ENCODE results near the gene AP1G1.
"Not testable (repeated sequence)": the region's sequence is repeated elsewhere in the genome, so short reads cannot be mapped to it uniquely, and the experiment has no call there.

The AP1G1 gene

DNA sequence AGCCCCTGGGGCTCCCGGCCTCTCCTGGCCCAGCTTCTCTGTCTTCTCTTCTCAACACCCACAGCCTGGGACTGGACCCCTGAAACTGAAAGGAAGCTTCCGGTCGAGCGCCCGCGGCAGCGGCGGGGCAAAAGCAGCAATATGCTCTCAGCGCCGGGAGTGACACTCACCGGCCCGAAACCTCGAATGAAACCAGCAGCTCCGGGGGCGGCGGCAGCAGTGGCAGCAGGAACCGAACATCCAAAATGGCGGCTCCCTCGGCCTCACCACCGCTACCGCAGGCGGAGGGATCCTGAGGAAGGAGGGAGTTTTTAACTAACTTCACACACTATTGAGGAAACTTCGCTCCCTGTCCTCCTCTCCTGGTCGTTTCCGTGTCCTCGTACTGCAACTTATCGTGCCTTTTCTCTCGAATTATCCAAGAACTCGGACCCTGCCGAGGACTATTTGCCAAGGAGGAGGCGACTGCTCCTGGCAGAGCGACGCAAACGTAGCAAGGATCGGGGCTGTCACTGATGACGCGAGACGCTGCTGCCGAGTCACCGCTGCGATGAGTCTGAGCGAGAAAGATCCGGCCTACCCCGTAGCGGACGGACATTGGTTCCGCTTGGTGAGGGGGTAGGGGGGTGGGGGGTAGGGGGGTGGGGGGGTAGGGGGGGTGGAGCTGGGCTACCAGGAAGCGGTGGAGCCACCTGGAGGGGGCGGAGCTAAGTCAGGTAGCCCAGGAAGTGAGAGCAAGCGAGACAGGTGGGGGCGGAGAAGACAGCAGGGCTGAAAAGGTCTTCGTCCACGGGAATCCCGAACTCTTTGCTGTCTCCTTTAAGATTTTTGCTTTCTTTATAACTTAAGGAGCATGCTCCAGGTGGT lies at the start of gene AP1G1:
AP1G1 (minus strand) TSS at position 242 of the 867 bp plus-strand sequence. CDS start 19,355 bp downstream, outside the sequence.
- DNase-seq: peak; percentile 95 to 98 (median 97)

- no peak for DNase-seq
Observed at GRCh38 chr16:71855937-71856662, 47.5 kb upstream of the AP1G1 start.

DNA sequence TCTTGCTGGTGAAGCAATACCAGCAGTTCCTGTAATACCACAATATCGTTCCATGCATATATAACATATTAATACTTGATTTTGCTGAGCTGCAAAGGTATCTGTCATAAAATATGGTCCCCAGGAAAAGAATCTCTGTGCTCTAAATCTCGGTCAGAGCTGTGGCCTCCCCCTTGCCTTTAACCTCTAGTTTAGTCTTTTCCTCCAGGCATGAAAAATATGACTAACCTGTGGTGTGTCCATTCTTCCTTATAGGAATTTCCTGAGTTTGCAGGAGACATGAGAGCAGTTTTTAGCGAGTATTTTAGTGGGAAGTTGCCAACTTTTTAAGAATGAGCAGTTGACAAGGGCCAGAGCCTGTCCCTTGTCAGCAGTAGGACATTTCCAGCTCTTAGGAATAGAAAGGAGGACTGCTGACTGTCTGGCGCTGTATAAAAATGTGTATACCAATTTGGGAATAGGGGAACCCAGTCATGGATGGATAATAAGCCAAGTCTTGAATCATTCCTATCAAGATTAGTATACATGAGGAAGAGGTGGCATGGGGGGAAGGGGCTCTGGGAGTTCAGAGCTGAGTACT lies 45.8 kb upstream of the AP1G1 start:
- peak in 1 of 3 donors; percentile 10 for DNase-seq

DNA sequence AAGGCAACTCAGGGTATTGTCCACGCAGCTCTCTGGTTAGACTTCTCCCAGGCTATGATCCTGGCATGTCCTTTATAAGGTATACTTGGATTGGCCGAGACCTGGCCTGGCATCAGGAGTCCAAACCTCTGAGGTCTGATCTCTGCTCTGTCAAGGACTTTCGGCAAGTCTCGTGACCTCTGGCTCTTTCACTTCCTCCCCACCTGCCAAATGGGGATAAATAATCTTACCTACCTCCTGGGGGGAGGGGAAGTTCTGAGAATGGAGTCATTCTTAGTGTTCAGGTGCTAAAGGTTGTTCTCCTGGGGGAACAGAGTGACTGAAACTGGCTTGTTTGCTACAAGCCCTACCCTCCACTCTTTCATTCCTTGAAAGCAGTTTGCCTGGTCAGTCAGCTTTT lies 44.8 kb upstream of the AP1G1 start:
- DNase-seq: no peak

DNA sequence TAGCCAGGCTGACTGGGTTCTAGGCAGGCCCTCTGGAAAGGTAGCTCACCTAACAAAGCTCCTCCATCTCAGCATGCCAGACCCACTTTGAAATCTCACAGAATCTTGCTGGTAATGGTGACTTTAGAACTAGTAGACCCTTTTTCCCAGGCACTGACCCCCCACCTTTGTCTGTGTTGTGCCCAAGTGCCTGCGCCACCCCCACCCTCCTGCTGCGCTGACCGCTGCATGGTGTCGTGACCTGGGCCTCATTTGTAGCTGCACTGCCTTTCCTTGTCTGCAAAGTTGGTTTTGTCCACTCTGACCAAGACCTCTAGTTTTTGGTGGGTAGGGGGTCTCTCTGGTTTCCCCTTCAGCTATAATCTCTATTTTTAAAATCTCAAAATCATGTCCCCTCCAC lies 43.9 kb upstream of the AP1G1 start:
- no peak for DNase-seq

- DNase-seq: no peak
Observed at GRCh38 chr16:71852158-71852557, 43.5 kb upstream of the AP1G1 start.

- no peak for DNase-seq
Observed at GRCh38 chr16:71851746-71852145, 43.1 kb upstream of the AP1G1 start.

- DNase-seq: peak in 2 of 3 donors; percentile 11 to 27
Observed at GRCh38 chr16:71848622-71849021, 40.0 kb upstream of the AP1G1 start.

GRCh38 chr16:71847096-71847495 lies 38.5 kb upstream of the AP1G1 start:
- no peak for DNase-seq

DNA sequence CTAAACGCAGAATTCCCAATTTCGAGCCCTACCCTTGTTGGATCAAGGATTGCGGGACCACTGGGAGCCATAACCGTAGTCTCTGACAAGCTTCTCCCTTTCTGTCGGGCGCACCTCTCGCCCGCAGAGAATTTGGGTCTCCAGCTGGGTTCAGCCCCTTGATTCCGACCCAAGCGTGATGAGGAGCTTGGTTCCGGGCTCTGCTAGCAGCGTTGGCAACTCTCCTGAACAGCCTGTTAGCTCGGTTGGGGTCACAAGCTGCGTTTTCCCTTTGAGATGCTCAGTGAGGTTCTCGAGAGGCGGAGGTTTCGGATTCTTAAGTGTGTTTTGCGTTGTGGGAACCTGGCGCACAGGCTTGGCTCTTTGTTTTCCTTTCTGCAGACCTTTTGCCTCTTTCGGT lies 37.8 kb upstream of the AP1G1 start:
- DNase-seq: peak; percentile 10 to 35 (median 23)

GRCh38 chr16:71845639-71846430 lies 37.2 kb upstream of the AP1G1 start, which contains the start of gene ATXN1L:
ATXN1L (plus strand) TSS chr16:71845976; CDS start chr16:71849741, 3,765 bp downstream.
- DNase-seq: peak; percentile 95 to 99 (median 97)

GRCh38 chr16:71843572-71843971 lies 34.9 kb upstream of the AP1G1 start:
- peak in 1 of 3 donors; percentile 6 for DNase-seq

DNA sequence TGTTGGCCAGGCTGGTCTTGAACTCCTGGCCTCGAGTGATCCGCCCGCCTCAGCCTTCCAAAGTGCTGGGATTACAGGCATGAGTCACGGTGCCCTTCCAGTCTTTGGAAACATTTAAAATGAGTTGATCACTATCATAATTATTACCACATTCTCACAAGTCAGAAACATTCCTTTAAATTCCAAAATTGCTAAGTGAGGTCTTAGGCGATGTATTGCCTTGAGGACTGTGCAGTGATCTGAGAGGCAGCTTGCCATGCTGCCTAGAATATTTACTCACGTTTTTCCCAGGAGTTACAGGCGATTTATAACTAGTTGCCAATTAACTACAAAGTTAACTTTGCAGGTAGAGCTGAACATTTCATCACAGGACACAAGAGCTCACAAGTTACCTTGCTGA lies 31.4 kb upstream of the AP1G1 start:
- no peak for DNase-seq

GRCh38 chr16:71837150-71837549 lies 28.5 kb upstream of the AP1G1 start:
- DNase-seq: no peak

- no peak for DNase-seq
Observed at GRCh38 chr16:71834291-71834690, 25.7 kb upstream of the AP1G1 start.

DNA sequence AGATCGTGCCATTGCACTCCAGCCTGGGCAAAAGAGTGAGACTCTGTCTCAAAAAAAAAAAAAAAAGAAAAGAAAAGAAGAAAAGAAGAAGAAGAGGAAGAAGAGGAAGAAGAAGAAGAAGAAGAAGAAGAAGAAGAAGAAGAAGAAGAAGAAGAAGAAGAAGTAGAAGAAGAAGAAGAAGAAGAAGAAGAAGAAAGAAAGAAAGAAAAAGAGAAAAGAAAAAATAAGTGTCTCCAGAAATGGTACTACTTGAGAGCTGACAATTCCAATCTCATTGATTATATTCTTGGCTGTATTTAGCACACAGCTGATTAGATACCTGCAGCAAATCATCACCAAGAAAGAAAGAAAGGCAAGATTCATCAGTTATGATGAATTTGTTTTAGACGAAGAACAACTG lies 23.5 kb upstream of the AP1G1 start:
- not testable (repeated sequence) for DNase-seq

- not testable (repeated sequence) for DNase-seq
Observed at GRCh38 chr16:71831698-71832097, 23.1 kb upstream of the AP1G1 start.

- DNase-seq: no peak
Observed at GRCh38 chr16:71830359-71830758, 21.7 kb upstream of the AP1G1 start.

DNA sequence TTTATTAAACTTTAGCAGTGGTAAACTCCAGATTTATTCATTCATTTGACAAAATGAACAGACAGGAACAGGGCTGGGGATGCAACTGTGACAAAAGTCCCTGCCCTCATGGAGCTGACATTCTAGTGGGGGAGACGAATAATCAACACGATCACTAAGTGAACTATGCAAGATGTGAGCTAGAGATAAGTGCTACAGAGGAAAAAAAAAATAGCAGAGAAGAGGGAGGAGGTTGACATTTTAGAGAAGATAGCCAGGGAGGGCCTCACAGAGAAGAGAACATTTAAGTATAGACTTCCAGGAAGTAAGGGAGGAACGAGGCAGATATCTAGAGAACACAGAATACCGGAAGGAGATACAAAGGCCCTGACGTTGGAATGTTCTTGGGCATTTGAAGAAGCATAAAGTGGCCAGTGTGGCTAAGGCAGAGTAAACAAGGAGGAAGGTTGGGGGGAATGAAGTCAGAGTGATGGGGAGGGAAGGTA lies 17.9 kb upstream of the AP1G1 start:
- no peak for DNase-seq

DNA sequence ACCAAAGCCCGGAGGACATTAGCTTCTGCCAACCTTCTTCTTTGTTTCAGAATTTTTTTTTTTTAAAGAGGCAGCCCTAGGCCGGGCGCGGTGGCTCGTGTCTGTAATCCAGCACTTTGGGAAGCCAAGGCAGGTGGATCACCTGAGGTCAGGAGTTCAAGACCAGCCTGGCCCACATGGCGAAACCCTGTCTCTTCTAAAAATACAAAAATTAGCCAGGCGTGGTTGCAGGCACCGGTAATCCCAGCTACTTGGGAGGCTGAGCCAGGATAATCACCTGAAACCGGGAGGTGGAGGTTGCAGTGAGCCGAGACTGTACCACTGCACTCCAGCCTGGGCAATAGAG lies 8.5 kb upstream of the AP1G1 start:
- DNase-seq: not testable (repeated sequence)

DNA sequence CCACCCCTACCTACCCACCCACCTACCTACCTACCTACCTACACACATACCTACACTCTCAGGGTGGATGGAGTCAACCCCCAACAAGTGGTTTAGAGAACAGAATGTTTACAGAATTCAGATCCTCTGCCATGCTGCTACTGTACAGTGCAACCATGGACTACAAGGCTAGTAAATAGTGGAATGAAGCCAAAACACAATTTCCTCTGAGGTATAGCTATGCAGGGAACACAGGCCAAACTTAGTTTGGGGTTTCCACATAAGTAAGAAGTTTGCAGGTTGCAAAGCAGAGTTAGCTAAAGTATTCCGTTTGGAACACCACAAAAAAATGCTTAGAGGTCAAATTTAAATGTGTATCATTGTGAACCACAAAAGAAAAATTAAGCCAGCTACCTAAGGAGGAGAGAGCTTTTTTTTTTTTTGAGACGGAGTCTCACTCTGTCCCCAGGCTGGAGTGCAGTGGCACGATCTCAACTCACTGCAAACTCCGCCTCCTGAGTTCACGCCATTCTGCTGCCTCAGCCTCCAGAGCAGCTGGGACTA lies 2.7 kb upstream of the AP1G1 start:
- DNase-seq: no peak

DNA sequence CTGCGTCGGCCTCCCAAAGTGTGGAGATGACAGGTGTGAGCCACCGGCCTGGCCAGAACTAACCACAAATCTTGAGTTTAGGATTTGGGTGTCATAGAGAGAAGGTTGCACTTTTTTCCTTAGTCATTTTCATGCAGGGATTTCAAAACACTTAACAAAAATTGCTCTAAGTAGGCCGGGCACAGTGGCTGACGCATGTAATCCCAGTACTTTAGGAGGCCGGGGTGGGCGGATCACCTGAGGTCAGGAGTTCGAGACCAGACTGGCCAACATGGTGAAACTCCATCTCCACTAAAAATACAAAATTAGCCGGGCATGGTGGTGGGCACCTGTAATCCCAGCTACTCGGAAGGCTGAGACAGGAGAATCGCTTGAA lies 1.5 kb upstream of the AP1G1 start:
- peak; percentile 26 to 53 (median 36) for DNase-seq
